Prostate gland (tissue), 2 donors: ENCODE data around the gene PRAC1. TPM values are rescaled to one million over a fixed set of nuclear protein-coding genes. Genes with fewer than 3 reads are reported as not detected.

Experiments
- DNase-seq: peaks from one replicate; pipeline ENCODE4 v3.0.0-alpha.2; 2019; ENCODE audit warnings: low spot score
- H3K27ac ChIP-seq, 2 donors: fragments of 200-600 bp; sonication (generic); 2 replicates each; pipeline ENCODE4 v1.5.1; 2017 to 2019
- H3K27me3 ChIP-seq: fragments of 200-600 bp; sonication (generic); replicated peaks from 2 replicates; pipeline ENCODE4 v1.5.1; 2019; ENCODE audit not compliant: insufficient read depth
- H3K36me3 ChIP-seq, 2 donors: fragments of 200-600 bp; sonication (generic); 1 replicate in 1 of 2; 2 replicates in 1 of 2; pipeline versions ENCODE4 v1.5.1 to v1.8.1; 2017 to 2019
- H3K4me1 ChIP-seq: fragments of 200-600 bp; sonication (generic); replicated peaks from 2 replicates; pipeline ENCODE4 v1.5.1; 2019
- H3K4me3 ChIP-seq, 2 donors: fragments of 200-600 bp; sonication (generic); 2 replicates each; pipeline ENCODE4 v1.5.1; 2017 to 2019
- H3K9me3 ChIP-seq: fragments of 200-600 bp; sonication (generic); 2 replicates; pipeline ENCODE4 v1.5.1; 2017
- POLR2A ChIP-seq: fragments of 450-650 bp; IDR thresholded peaks from one replicate; pipeline ENCODE4 v1.6.1; 2016; ENCODE audit warnings: antibody characterized with exemption, mild to moderate bottlenecking
- POLR2AphosphoS5 ChIP-seq: sonication (generic); formaldehyde crosslinking; IDR thresholded peaks from one replicate; pipeline ENCODE4 v1.6.1; 2017; ENCODE audit warnings: antibody characterized with exemption
- WGBS: methylation state at CpG from one replicate; pipeline ENCODE4 v1.1.5; 2018; 5-methylcytosine and 5-hydroxymethylcytosine counted together
- intact Hi-C: fragments of 100-400 bp; cut with DNase I; formaldehyde crosslinking; loops from one replicate; pipeline ENCODE4 v1.14.2; 2022
- total RNA-seq, 2 donors: library from RNA; depleted of rRNA; stranded (reverse); fragments of >200 nt; gene quantifications; one replicate each; pipeline ENCODE4 v1.1.0, GENCODE V29; 2016
- TF ChIP-seq, protein P1 (sequence below), 4 experiments: fragments of 200-600 bp in 2 of 4; fragments of 450-650 bp in 2 of 4; sonication (generic) in 2 of 4; IDR thresholded peaks; 1 replicate in 3 of 4; 2 replicates in 1 of 4; pipeline ENCODE4 v1.5.1; 2016 to 2019; ENCODE audit warnings: antibody characterized with exemption in 4 of 4, mild to moderate bottlenecking in 2 of 4, moderate library complexity in 2 of 4

The PRAC1 gene
- total RNA-seq, 2 donors from 2014 or later, result 56.7 to 243 TPM

DNA sequence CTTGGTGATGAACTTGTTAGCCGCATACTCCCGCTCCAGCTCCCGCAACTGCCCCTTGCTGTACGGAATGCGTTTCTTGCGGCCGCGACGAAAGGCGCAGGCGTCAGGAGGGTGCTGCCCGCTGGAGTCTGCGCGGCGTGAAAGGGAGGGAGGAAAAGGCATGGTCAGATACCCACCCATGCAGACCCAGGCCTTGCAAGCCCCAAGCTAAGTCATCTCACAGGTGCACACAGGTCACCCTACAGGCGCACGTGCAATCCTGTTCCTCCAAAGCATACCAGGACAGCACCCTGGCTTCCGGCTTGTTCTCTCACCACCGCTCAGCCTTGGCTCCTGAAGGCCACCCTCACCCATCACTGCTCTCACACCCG lies 4.6 kb upstream of the PRAC1 start:
- peak overlapping the region; percentile 97 to 98 for H3K27ac ChIP-seq
- no peaks in the 10 kb centered on the region for H3K27me3 ChIP-seq
- TF ChIP-seq, protein P1, sequence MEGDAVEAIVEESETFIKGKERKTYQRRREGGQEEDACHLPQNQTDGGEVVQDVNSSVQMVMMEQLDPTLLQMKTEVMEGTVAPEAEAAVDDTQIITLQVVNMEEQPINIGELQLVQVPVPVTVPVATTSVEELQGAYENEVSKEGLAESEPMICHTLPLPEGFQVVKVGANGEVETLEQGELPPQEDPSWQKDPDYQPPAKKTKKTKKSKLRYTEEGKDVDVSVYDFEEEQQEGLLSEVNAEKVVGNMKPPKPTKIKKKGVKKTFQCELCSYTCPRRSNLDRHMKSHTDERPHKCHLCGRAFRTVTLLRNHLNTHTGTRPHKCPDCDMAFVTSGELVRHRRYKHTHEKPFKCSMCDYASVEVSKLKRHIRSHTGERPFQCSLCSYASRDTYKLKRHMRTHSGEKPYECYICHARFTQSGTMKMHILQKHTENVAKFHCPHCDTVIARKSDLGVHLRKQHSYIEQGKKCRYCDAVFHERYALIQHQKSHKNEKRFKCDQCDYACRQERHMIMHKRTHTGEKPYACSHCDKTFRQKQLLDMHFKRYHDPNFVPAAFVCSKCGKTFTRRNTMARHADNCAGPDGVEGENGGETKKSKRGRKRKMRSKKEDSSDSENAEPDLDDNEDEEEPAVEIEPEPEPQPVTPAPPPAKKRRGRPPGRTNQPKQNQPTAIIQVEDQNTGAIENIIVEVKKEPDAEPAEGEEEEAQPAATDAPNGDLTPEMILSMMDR (IDR thresholded peaks at IDR 0.05), result no peak
- peak; percentile 8 for TF ChIP-seq POLR2A
- peak; percentile 8 for TF ChIP-seq POLR2AphosphoS5
- WGBS, result 2% methylated on average over 20 of the region's 20 CpGs
- intact Hi-C loops, result loop anchor here (5.0 to 10.0 kb wide), 2 partner anchors 65 to 158 kb away; no protein-coding TSS in a partner anchor
- H3K9me3 ChIP-seq, result no peaks in the 10 kb centered on the region
- no peaks in the 10 kb centered on the region for H3K36me3 ChIP-seq
- peak overlapping the region; percentile 55 to 63 for H3K4me3 ChIP-seq
- peaks cover 15% of the 10 kb centered on the region for H3K4me1 ChIP-seq
- DNase-seq, result peak; percentile 55

DNA sequence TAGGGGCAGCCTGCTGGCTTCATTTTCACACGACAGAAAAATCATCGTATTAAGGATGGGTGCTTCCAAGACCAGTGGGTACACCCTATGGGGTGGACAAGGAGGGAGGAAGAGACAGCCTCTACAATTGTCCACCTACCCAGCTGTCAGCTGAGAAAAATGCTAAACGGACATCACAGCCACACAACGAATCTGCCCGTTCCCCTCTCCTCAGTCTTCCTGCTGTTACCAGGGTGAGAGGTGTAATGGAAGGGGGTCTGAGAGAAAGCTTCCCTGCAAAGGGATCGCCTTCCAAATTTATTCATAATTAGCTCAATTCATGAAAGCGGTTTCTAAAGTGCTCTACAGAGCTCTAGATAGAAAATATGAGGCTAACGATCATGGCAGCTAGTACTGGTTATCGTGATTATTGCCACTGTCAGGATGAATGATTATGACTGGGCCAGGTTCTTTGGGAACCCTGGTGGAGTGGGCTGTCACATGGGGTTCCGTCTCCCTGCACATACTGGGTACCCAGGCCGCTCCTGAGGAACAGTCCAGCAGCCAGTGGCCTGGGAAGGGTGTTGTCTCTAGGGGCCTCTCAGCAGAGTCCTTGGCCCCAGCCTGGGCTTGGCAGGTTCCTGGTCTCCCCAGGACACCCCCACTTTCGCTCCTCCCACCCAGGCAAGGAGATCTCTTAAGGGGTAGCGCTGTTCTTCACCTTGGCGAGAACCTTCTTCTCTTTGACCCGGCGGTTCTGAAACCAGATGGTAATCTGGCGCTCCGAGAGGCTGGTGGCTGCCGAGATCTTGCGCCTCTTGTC lies 4.0 kb upstream of the PRAC1 start:
- no peaks in the 10 kb centered on the region for H3K9me3 ChIP-seq
- DNase-seq, result no peak
- H3K27me3 ChIP-seq, result no peaks in the 10 kb centered on the region
- 5% methylated on average over 16 of the region's 20 CpGs for WGBS
- H3K4me1 ChIP-seq, result peaks cover 15% of the 10 kb centered on the region
- TF ChIP-seq, protein P1 (IDR thresholded peaks at IDR 0.05), result no peak
- TF ChIP-seq POLR2A, result peak; percentile 13
- H3K27ac ChIP-seq, result peak overlapping the region; percentile 97 to 98
- intact Hi-C loops, result loop anchor here (5.0 to 10.0 kb wide), 2 partner anchors 66 to 158 kb away; no protein-coding TSS in a partner anchor
- H3K4me3 ChIP-seq, result peak overlapping the region; percentile 55 to 63
- no peaks in the 10 kb centered on the region for H3K36me3 ChIP-seq

DNA sequence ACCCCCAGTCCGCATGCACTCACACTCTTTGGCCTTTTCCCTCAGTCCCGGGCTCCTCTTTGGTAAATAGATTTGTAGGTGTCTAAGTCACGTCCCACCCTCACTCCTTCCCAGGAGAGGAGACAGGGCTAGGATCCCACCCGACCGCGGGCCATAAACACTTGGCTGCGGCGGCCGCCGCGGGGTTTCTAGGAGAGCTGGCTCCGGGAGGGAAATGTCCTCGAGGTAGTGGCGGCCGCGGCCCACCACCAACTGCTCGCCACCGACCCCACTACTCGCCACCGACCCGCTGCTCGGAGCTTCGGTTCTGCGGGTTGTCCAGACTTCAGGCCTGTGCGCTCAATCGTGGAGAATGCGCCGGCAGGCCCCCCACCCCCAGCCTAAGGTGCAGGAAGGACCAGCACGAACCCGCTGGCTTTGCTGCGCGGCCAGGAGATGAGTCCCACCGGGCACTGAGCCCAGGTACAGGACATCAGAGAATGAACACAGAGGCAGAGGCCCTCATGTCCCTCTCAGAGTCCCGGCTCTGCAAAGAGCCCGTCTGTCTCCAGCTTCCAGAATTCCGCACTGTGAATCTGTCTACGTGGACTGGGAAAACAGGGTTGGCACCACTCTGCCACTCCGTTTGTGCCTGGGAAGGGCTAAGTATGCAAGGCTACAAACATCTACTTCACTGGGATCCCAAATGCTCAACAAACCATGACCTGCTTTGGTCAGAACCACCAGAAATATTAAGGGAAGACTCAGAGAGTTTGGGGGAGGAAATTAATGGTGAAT lies 3.2 kb upstream of the PRAC1 start:
- intact Hi-C loops, result loop anchor here (5.0 to 10.0 kb wide), 2 partner anchors 67 to 159 kb away; no protein-coding TSS in a partner anchor

DNA sequence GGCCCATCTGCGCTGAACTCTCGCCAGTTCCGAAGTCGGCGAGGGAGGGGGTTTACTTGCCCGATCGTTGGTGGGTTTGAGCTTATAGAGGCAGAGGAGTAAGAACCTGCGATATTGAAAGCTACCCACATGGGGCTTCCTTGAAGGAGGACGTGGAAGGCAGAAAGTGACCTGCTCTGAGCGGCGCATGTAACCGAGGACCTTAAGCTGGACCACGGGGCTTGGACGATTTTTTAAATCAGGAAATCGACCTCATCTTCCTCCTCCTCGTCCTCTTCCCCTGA lies 2.6 kb upstream of the PRAC1 start:
- WGBS, result 2% methylated on average over 16 of the region's 16 CpGs
- H3K4me3 ChIP-seq, result peak overlapping the region; percentile 55 to 63
- intact Hi-C loops, result loop anchor here (5.0 to 10.0 kb wide), 2 partner anchors 67 to 160 kb away; no protein-coding TSS in a partner anchor
- H3K9me3 ChIP-seq, result no peaks in the 10 kb centered on the region
- TF ChIP-seq POLR2AphosphoS5, result no peak
- TF ChIP-seq, protein P1 (IDR thresholded peaks at IDR 0.05), result no peak
- no peak for TF ChIP-seq POLR2A
- peak overlapping the region; percentile 97 to 98 for H3K27ac ChIP-seq
- no peaks in the 10 kb centered on the region for H3K27me3 ChIP-seq
- no peak for DNase-seq
- no peaks in the 10 kb centered on the region for H3K36me3 ChIP-seq
- H3K4me1 ChIP-seq, result peaks cover 10% of the 10 kb centered on the region

More for the DNA sequence above, 3.2 kb upstream of the PRAC1 start:
- Histone ChIP-seq H3K9me3 (no peaks in the 10 kb centered on the region), H3K36me3 (no peaks in the 10 kb centered on the region), H3K27me3 (no peaks in the 10 kb centered on the region), H3K4me1 (peaks cover 15% of the 10 kb centered on the region), H3K4me3 (peak overlapping the region; percentile 55 to 63), H3K27ac (peak overlapping the region; percentile 97 to 98)
- WGBS, result 3% methylated on average over 34 of the region's 38 CpGs
- DNase-seq, result peak; percentile 44
- TF ChIP-seq, protein P1 (IDR thresholded peaks at IDR 0.05), result no peak
- TF ChIP-seq POLR2AphosphoS5 (no peak), POLR2A (no peak)
